Brain pericyte (primary cell): ENCODE results near the gene LIX1L.

ENCODE experiments used
- DNase-seq: peaks from one replicate; pipeline ENCODE4 v3.0.0-alpha.2; 2012; ENCODE audit warnings: low read depth, low spot score

LIX1L gene

GRCh38 chr1:145957443-145958319, at the start of gene LIX1L:
Gene LIX1L (minus strand): TSS chr1:145958017. CDS start chr1:145957927, 90 bp downstream.
- DNase-seq, result peak; percentile 87

GRCh38 chr1:146001709-146002108, 43.9 kb upstream of the LIX1L start:
- DNase-seq, result no peak

- no peak for DNase-seq
Observed at GRCh38 chr1:145999321-146000024, 41.7 kb upstream of the LIX1L start.

- DNase-seq, result no peak
Observed at GRCh38 chr1:145997718-145998023, 39.9 kb upstream of the LIX1L start.

GRCh38 chr1:145997016-145997717, 39.4 kb upstream of the LIX1L start:
- DNase-seq, result no peak

- peak; percentile 94 for DNase-seq
Observed at GRCh38 chr1:145996433-145997015, 38.7 kb upstream of the LIX1L start, which contains the start of gene TXNIP. Gene TXNIP (minus strand): TSS chr1:145996579. CDS start chr1:145996266, 313 bp downstream.

GRCh38 chr1:145995964-145996432, 38.2 kb upstream of the LIX1L start:
- DNase-seq, result no peak

GRCh38 chr1:145995148-145995881, 37.5 kb upstream of the LIX1L start:
- no peak for DNase-seq

GRCh38 chr1:145994391-145995120, 36.7 kb upstream of the LIX1L start:
- no peak for DNase-seq

- DNase-seq, result no peak
Observed at GRCh38 chr1:145993618-145994390, 36.0 kb upstream of the LIX1L start.

- no peak for DNase-seq
Observed at GRCh38 chr1:145992958-145993617, 35.3 kb upstream of the LIX1L start.

GRCh38 chr1:145992502-145992936, 34.7 kb upstream of the LIX1L start:
- DNase-seq, result no peak

GRCh38 chr1:145991735-145992412, 34.1 kb upstream of the LIX1L start:
- no peak for DNase-seq

GRCh38 chr1:145990249-145990855, 32.5 kb upstream of the LIX1L start:
- DNase-seq, result no peak

GRCh38 chr1:145988773-145989172, 31.0 kb upstream of the LIX1L start:
- DNase-seq, result no peak

- DNase-seq, result no peak
Observed at GRCh38 chr1:145987926-145988325, 30.1 kb upstream of the LIX1L start.

- no peak for DNase-seq
Observed at GRCh38 chr1:145986551-145986950, 28.7 kb upstream of the LIX1L start.
